ENCODE measurements around the gene KLHL29. TPM values are rescaled to one million over a fixed set of nuclear protein-coding genes. Genes with fewer than 3 reads are reported as not detected.

The KLHL29 gene
- total and polyA plus RNA-seq, 2 experiments from 2014 or later, result 1.5 to 6.5 TPM

DNA sequence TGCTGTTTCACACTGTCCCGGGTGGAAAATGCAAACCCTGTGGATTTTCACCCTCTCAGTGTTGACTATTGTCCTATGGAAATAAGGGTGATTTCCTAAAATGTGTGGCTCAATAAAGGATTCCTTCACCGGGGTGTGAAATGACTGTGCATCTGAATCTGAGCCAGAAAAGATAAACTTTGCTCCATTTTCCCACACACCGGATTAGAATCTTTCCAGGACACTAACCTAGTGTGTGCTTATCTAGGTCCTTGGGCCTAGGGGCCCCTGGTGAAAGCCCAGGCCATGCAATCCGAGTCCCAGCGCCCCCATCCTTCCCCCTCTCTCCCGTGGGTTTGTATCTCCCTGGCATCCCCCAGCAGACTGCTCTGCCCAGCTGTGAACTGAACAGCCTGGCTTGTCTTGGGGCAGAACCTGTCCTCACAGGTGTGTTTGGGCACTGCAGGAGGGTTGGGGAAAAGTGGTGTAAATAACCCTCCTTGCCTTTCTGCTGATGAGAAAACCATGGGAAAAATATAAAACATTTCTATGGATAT is 17.3 kb downstream of the KLHL29 start:
- no peaks in the 10 kb centered on the region for H3K36me3 Mint-ChIP-seq (ENCODE audit: low read depth)
- no peak overlapping the region; the same call in 1 of the 2 replicates for H3K27ac Mint-ChIP-seq
- no peaks in the 10 kb centered on the region for H3K36me3 ChIP-seq (ENCODE audit: insufficient read depth)
- no peak overlapping the region for H3K4me2 ChIP-seq
- no peaks in the 10 kb centered on the region for H3K27me3 ChIP-seq (ENCODE audit: insufficient read depth)
- no peak overlapping the region for H3K4me3 ChIP-seq
- H3K79me2 ChIP-seq (replicated peaks; ENCODE audit: insufficient read depth), result no peaks in the 10 kb centered on the region
- DNase-seq (ENCODE audit: low spot score), result no peak
- H3K9me2 ChIP-seq (ENCODE audit: insufficient read depth), result peaks cover 5% of the 10 kb centered on the region
- H3K4me1 ChIP-seq (ENCODE audit: insufficient read depth), result peaks cover 17% of the 10 kb centered on the region
- no peak overlapping the region for H2AFZ ChIP-seq
- ATAC-seq, result no peak
- peaks cover 26% of the 10 kb centered on the region for H3K4me1 Mint-ChIP-seq
- H3K9me3 Mint-ChIP-seq, result no peaks in the 10 kb centered on the region
- TF ChIP-seq POLR2AphosphoS5 (IDR thresholded peaks at IDR 0.05; ENCODE audit: low read depth) (no peak), CREB1 (CRISPR knock-in tag; IDR thresholded peaks at IDR 0.05; ENCODE audit: low read depth) (no peak), ZNF462 (CRISPR knock-in tag; IDR thresholded peaks at IDR 0.05) (no peak), CTCF (conservative IDR thresholded peaks at IDR 0.05; ENCODE audit: low read depth in 2 of 2) (no peak), EZH2phosphoT487 (IDR thresholded peaks at IDR 0.05; ENCODE audit: unreplicated experiment) (no peak), EZH2 (IDR thresholded peaks at IDR 0.05; ENCODE audit: low read depth, unreplicated experiment) (no peak), NANOG (IDR thresholded peaks at IDR 0.05; ENCODE audit: borderline replicate concordance) (no peak), JUNB (IDR thresholded peaks at IDR 0.05; ENCODE audit: unreplicated experiment) (no peak), ZNF114 (CRISPR knock-in tag; IDR thresholded peaks at IDR 0.05) (no peak), ZNF331 (CRISPR knock-in tag; IDR thresholded peaks at IDR 0.05; ENCODE audit: low read depth) (no peak), STAT1 (IDR thresholded peaks at IDR 0.05; ENCODE audit: unreplicated experiment) (no peak)
- TF ChIP-seq, protein P1, sequence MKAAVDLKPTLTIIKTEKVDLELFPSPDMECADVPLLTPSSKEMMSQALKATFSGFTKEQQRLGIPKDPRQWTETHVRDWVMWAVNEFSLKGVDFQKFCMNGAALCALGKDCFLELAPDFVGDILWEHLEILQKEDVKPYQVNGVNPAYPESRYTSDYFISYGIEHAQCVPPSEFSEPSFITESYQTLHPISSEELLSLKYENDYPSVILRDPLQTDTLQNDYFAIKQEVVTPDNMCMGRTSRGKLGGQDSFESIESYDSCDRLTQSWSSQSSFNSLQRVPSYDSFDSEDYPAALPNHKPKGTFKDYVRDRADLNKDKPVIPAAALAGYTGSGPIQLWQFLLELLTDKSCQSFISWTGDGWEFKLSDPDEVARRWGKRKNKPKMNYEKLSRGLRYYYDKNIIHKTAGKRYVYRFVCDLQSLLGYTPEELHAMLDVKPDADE (IDR thresholded peaks at IDR 0.05), result no peak
- TF ChIP-seq, protein P2, sequence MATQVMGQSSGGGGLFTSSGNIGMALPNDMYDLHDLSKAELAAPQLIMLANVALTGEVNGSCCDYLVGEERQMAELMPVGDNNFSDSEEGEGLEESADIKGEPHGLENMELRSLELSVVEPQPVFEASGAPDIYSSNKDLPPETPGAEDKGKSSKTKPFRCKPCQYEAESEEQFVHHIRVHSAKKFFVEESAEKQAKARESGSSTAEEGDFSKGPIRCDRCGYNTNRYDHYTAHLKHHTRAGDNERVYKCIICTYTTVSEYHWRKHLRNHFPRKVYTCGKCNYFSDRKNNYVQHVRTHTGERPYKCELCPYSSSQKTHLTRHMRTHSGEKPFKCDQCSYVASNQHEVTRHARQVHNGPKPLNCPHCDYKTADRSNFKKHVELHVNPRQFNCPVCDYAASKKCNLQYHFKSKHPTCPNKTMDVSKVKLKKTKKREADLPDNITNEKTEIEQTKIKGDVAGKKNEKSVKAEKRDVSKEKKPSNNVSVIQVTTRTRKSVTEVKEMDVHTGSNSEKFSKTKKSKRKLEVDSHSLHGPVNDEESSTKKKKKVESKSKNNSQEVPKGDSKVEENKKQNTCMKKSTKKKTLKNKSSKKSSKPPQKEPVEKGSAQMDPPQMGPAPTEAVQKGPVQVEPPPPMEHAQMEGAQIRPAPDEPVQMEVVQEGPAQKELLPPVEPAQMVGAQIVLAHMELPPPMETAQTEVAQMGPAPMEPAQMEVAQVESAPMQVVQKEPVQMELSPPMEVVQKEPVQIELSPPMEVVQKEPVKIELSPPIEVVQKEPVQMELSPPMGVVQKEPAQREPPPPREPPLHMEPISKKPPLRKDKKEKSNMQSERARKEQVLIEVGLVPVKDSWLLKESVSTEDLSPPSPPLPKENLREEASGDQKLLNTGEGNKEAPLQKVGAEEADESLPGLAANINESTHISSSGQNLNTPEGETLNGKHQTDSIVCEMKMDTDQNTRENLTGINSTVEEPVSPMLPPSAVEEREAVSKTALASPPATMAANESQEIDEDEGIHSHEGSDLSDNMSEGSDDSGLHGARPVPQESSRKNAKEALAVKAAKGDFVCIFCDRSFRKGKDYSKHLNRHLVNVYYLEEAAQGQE (IDR thresholded peaks at IDR 0.05; ENCODE audit: unreplicated experiment), result no peak
- H4K20me1 ChIP-seq (replicated peaks; ENCODE audit: insufficient read depth), result no peaks in the 10 kb centered on the region
- H3F3A ChIP-seq (replicated peaks; ENCODE audit: low read depth), result no peaks in the 10 kb centered on the region
- no peak overlapping the region for H3K27ac ChIP-seq (ENCODE audit: low read depth)
- H3K27me3 Mint-ChIP-seq (ENCODE audit: insufficient read depth, low read depth, poor library complexity), result peaks cover 3% of the 10 kb centered on the region
- no peak overlapping the region for H3K4me3 Mint-ChIP-seq
